Inflammatory macrophage treated with lipopolysaccharide for 1 hour (primary cell): Measurements from ENCODE around the gene KCNRG.
A peak's percentile ranks its signal among the peaks of the same experiment; 100 is the strongest.
"Not testable (repeated sequence)": the region's sequence is repeated elsewhere in the genome, so short reads cannot be mapped to it uniquely, and the experiment has no call there.

Source experiments
- DNase-seq, 2 donors: peaks; one replicate each; pipeline ENCODE4 v3.0.0-alpha.2; 2020 to 2022

KCNRG gene, protein sequence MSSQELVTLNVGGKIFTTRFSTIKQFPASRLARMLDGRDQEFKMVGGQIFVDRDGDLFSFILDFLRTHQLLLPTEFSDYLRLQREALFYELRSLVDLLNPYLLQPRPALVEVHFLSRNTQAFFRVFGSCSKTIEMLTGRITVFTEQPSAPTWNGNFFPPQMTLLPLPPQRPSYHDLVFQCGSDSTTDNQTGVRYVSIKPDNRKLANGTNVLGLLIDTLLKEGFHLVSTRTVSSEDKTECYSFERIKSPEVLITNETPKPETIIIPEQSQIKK

GRCh38 chr13:50015258-50015657 lies at the start of gene KCNRG:
Gene KCNRG, plus strand, starts transcription at chr13:50015444. Its CDS starts 50 bp downstream, at chr13:50015494.
- no peak for DNase-seq

DNA sequence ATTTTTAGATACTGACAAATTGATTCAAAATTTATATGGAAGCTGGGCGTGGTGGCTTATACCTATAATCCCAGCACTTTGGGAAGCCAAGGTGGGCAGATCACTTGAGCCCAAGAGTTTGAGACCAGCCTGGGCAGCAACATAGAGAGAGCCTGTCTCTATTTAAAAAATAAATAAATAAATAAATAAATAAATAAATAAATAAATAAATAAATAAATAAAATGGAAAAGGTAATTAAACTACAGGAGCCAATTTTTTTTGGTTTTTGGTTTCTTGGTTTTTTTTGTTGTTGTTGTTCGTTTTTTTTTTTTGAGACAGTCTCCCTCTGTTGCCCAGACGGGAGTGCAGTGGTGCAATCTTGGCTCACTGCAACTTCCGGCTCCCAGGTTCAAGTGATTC lies 47.8 kb upstream of the KCNRG start:
- no peak for DNase-seq

- DNase-seq = no peak
Observed at GRCh38 chr13:49972709-49973108, 42.5 kb upstream of the KCNRG start.

DNA sequence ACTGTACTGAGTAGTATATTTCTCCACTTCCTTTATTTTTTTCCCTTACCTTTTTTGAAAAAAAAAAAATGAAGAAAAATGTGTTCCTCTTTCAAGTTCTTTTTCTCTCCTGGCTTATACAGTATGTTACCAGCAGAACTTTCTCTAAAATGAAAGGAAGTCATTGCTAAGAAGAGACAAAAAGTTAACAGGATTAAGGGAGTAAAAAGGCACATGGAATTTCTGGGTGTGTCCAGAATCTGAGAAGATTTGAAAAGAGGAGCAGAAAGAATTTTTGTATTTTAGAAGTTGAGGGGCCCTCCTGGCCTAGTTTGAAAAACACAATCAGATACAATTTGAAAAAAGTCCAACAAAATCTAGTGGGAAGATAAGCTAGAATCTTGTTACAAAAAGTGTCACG lies 39.4 kb upstream of the KCNRG start:
- DNase-seq = no peak

DNA sequence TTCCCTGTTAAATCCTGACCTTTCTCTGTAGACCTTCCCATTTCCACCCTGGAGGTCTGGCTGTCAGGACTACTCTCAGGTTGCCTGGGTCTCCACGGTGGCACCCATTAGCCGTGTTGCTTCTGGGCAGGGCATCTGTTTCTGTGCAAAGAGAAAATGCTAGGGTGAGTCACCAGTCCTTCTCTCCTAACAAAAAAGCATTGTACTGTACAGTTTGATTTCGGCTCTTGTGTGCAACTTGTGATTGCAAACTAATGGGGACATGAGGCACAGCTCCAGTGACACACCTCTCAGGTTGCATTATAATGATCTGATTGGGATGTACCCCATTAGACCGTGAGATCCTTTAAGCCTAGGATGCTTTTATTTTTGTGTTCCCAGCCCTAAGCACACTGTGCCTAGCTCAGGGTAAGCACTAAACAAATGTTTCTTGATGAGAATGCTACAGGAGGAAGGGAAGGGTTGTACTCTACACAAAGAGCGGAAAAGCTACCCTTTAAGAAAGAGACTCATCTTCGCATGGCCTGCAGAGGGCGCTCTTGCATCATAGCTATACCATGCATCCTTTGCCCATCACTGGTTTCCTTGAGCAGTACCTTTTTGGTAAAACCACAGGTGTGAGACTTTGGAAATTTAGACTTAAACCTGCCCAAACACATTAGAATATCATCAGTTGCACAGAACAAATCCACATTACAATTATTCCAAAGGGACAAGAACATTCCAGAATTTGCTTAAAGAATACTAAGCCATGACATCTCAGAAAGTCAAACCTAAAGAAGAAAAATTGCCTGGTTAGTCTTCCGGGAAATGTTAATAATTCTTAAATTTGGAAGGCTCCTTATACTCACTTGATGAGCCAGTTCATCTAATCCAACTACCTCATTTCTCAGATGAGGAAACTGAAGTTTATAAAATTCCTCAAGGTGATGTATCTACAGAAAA lies 38.7 kb upstream of the KCNRG start:
- peak; percentile 35 to 79 for DNase-seq

DNA sequence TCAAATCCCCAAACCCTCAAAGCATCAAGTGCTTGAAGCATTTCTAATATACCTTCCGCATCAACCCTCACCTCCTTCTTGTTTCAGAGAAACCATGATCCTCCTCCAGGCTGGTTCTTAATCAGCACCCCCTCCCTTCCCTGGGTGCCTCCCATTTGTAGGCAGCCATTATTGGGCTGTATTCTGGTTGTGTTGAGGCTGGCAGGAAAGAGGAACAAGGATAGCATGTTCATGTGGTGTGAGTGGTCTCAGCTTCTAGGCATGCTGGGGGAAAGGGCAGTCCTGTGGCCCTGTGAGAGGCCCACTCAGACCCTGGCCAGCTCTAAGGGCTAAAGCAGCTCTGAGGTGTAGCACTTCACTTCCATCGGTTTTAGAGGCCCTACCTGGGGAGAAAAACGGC lies 37.3 kb upstream of the KCNRG start:
- DNase-seq = no peak

DNA sequence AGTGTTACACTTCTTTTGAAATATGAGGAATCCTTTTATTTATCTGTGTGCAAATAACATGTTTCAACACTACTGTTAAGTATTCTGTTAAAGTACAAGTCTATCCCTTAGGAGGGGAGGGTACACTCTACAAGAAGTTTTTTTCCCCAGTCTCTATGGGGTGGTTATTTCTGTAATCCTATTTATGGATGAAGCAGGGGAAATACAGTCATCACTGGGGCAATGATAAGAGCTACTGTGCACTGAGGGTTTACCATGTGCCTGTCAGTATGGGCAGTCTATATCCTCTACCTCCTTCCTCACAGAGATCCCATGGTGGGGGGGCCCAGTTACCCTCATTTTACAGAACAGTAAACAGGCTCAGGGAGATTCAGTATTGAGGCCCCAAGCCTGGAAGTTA lies 35.0 kb upstream of the KCNRG start:
- no peak for DNase-seq

DNA sequence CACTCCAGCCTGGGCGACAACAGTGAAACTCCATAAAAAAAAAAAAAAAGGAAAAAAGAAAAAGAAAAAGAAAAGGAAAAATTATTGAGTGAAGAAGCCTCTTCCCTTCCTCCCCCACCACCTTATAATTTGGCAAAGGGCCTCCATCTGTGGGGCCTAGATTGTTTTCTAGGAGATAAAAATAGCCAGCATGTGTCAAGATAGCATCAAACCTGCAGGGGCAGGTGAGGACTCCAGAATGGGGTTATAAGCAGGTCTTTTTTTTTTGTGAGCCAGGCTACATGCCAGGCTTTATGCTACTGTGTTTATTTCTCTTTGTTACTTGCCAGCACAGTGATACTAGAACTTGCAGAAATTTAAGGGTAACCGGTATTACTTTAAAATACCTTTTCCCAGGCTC lies 30.1 kb upstream of the KCNRG start:
- DNase-seq = no peak

DNA sequence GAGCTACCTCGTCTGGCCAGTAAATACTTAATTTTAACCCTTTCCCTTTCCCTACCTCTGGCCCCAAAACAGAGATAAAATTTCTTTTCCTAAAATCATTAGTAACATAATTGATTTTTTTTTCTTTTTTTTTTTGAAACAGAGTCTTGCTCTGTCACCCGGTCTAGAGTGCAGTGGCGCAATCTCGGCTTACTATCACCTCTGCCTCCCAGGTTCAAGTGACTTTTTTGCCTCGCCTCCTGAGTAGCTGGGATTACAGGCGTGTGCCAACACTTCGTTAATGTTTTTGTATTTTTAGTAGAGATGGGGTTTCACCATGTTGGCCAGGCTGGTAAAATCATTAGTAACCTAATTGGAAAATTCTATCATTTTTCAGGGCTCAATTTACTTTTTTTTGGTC lies 28.8 kb upstream of the KCNRG start:
- DNase-seq = no peak

DNA sequence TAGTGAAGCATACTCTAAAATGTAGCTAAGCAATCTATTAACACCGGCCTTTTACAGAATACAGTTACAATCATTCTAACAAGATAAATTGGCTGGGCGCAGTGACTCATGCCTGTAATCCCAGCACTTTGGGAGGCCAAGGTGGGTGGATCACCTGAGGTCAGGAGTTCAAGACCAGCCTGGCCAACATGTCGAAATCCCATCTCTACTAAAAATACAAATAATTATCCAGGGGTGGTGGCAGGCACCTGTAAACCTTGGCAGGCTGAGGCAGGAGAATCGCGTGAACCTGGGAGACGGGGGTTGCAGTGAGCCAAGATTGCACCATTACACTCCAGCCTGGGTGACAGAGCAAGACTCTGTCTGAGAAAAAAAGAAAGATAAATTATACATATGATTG lies 24.6 kb upstream of the KCNRG start:
- DNase-seq = not testable (repeated sequence)

- no peak for DNase-seq
Observed at GRCh38 chr13:49993111-49993510, 22.1 kb upstream of the KCNRG start.

- DNase-seq = no peak
Observed at GRCh38 chr13:49993666-49994065, 21.6 kb upstream of the KCNRG start.

DNA sequence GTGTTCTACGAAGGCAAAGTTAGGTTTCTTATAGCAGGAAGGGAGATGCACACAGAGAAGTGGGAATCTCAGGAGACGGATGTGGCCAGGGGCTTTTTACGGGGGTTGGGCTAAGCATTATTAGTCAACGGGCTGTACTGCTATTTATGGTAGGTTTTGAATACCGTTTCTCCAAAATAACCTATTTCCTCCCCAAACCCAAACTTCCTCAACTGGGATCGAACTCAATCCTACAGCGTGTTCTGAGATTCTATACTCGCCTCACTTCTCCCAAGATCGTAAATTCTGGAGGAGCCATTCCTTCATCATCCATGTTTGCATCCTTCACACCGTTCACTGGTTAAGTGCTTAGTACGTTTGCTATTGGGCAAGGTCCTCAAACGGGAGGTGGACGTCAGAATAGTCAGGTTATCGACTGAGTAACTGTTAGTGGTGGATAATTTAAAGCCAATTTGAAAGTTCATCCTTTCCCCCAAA lies 19.6 kb upstream of the KCNRG start:
- DNase-seq = peak; percentile 70 to 84

DNA sequence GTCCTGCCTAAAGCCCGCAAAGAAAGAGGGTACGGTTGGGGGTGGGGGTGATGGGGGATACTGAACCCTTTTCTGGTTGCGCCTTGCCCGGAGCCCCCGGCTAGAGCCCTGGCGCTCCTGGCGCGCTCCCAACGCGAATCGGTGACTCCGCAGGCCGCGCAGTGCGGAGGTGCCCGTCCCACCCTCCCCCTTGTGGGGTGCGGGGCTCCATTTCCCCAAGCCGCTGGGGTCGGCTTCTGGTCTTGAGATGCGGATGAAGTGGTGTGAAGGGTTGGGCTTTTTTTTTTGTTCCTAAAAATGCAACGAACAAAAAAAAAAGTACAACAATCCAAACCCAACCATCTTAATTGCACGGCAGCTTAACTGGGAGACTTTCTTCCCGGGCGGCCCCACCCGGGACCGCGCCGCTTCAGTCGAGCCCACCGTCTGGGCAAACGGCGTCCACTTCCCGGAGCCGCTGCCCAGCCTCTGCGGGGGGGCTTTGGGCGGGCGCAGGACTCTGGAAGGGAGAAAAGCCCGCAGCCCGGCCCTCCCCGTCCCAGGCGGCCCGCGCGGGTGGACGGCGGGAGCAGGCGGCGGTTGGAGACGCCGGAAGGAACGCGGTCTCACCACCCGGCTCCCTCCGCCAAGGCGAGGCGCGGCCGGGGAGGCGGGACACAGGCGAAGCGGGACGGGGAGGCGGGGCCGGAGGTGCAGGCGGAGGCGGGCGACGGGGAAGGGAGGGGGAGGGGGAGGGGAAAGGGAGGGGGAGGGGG lies 18.9 kb upstream of the KCNRG start:
- DNase-seq = peak; percentile 83 to 88

- peak; percentile 81 to 91 for DNase-seq
Observed at GRCh38 chr13:49996951-49997895, 18.0 kb upstream of the KCNRG start, which contains the start of gene TRIM13. Gene TRIM13, plus strand, starts transcription at chr13:49997042. Its CDS starts 14,899 bp downstream, at chr13:50011941.

- DNase-seq = peak; percentile 31 to 34
Observed at GRCh38 chr13:49997955-49998354, 17.3 kb upstream of the KCNRG start.

GRCh38 chr13:49998714-49999624 lies 16.3 kb upstream of the KCNRG start:
- no peak for DNase-seq

DNA sequence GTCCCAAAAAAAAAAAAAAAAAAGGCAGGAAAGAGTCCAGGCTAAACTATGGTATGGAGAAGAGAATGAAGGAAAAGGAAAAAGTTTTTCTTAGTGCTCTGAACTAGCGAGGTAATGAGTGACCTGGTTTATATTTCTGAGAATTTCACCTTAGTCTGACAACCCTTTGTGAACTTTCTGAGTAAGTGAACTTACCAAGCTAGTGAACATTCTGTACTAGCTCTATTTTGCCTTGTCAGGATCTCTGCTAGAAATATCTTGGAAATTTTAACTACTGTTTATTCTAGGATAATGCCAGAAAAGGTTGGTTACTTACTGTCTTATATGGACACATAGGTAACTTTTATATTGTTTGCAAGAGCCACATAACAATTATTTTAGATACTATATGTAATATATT lies 14.0 kb upstream of the KCNRG start:
- DNase-seq = no peak

GRCh38 chr13:50006426-50007135 lies 8.7 kb upstream of the KCNRG start:
- no peak for DNase-seq

GRCh38 chr13:50011461-50011860 lies 3.8 kb upstream of the KCNRG start:
- DNase-seq = no peak
